LNCaP clone FGC (cell line): ENCODE measurements around the gene SMYD3.

Source experiments
- DNase-seq: peaks from one replicate; pipeline ENCODE4 v3.0.0-alpha.2; 2011; ENCODE audit warnings: low read depth
- H3K4me3 ChIP-seq: 2 replicates; pipeline ENCODE4 v1.5.1; 2011; ENCODE audit warnings: mild to moderate bottlenecking, low read depth, low read length, control low read depth
- CTCF ChIP-seq: IDR thresholded peaks from 2 replicates; pipeline ENCODE4 v1.5.1; 2012; ENCODE audit warnings: mild to moderate bottlenecking; ENCODE audit not compliant: control insufficient read depth, insufficient read depth; ENCODE audit errors: extremely low read depth

Gene SMYD3

GRCh38 chr1:246454655-246455054 lies 52.4 kb downstream of the SMYD3 start:
- H3K4me3 ChIP-seq, result no peak overlapping the region
- no peak for TF ChIP-seq CTCF
- no peak for DNase-seq

GRCh38 chr1:246450611-246451251 lies 56.3 kb downstream of the SMYD3 start:
- no peak overlapping the region for H3K4me3 ChIP-seq
- peak; percentile 64 for TF ChIP-seq CTCF
- no peak for DNase-seq

- H3K4me3 ChIP-seq, result no peak overlapping the region
- no peak for TF ChIP-seq CTCF
- no peak for DNase-seq
Observed at GRCh38 chr1:246448373-246448772, 58.7 kb downstream of the SMYD3 start.

GRCh38 chr1:246447501-246447900 lies 59.6 kb downstream of the SMYD3 start:
- TF ChIP-seq CTCF, result no peak
- no peak overlapping the region for H3K4me3 ChIP-seq
- DNase-seq, result no peak

- DNase-seq, result no peak
- no peak overlapping the region for H3K4me3 ChIP-seq
- no peak for TF ChIP-seq CTCF
Observed at GRCh38 chr1:246445503-246445902, 61.6 kb downstream of the SMYD3 start.

GRCh38 chr1:246444617-246445016 lies 62.5 kb downstream of the SMYD3 start:
- no peak for DNase-seq
- no peak overlapping the region for H3K4me3 ChIP-seq
- TF ChIP-seq CTCF, result no peak

- H3K4me3 ChIP-seq, result no peak overlapping the region
- no peak for TF ChIP-seq CTCF
- DNase-seq, result no peak
Observed at GRCh38 chr1:246437961-246438360, 69.1 kb downstream of the SMYD3 start.
